Kidney (tissue), 14 donors: ENCODE measurements around the gene IGSF22. TPM values are rescaled to one million over a fixed set of nuclear protein-coding genes. Genes with fewer than 3 reads are reported as not detected.

Source experiments
- DNase-seq, 5 donors: peaks; one replicate each; pipeline ENCODE4 v3.0.0-alpha.2; 2013 to 2020
- FAIRE-seq: peaks from 2 replicates; lab custom pipeline; 2012; peaks lifted over from hg19 to GRCh38; lab: Jason Lieb, UNC
- H3K27ac ChIP-seq, 2 donors: one replicate each; pipeline ENCODE4 v1.7.0; 2013; ENCODE audit warnings: low read depth in 2 of 2, low read length in 2 of 2, inconsistent platforms in 1 of 2
- H3K27me3 ChIP-seq: one replicate; pipeline ENCODE4 v1.7.1; 2013; ENCODE audit warnings: low read length, inconsistent platforms; ENCODE audit not compliant: control insufficient read depth, insufficient read depth
- H3K36me3 ChIP-seq, 3 donors: one replicate each; pipeline versions ENCODE4 v1.7.0 to v1.7.1; 2013; ENCODE audit warnings: low read length in 3 of 3, control low read depth in 1 of 3, inconsistent platforms in 1 of 3; ENCODE audit not compliant: insufficient read depth in 3 of 3, control insufficient read depth in 2 of 3
- H3K4me1 ChIP-seq, 3 donors: one replicate each; pipeline versions ENCODE4 v1.7.0 to v1.7.1; 2013; ENCODE audit warnings: low read length in 3 of 3, inconsistent platforms in 1 of 3, low read depth in 1 of 3; ENCODE audit not compliant: control insufficient read depth in 2 of 3, insufficient read depth in 2 of 3
- H3K4me3 ChIP-seq, 3 donors: one replicate each; pipeline versions ENCODE4 v1.7.0 to v1.8.1; 2013; ENCODE audit warnings: low read length in 3 of 3, control low read depth in 1 of 3, inconsistent platforms in 1 of 3
- H3K9ac ChIP-seq, 3 donors: one replicate each; pipeline versions ENCODE4 v1.7.0 to v1.7.1; 2013; ENCODE audit warnings: low read length in 3 of 3, control low read depth in 1 of 3, inconsistent platforms in 1 of 3
- H3K9me3 ChIP-seq, 3 donors: one replicate each; pipeline versions ENCODE4 v1.7.0 to v1.7.1; 2013; ENCODE audit warnings: low read length in 3 of 3, control low read depth in 1 of 3, inconsistent platforms in 1 of 3; ENCODE audit not compliant: control insufficient read depth in 2 of 3, insufficient read depth in 1 of 3
- intact Hi-C: fragments of 100-400 bp; cut with DNase I; formaldehyde crosslinking; loops from one replicate; pipeline ENCODE4 v1.11.1; 2022
- polyA plus RNA-seq: library from polyadenylated mRNA; stranded (reverse); fragments of 350-450 nt; fragmentation: Illumina TruSeq; extraction: RNeasy Lipid Tissue Mini Kit (QIAGEN cat#74804); gene quantifications from one replicate; pipeline ENCODE4 v1.2.3, GENCODE V29; 2014; ENCODE audit warnings: low read depth, low replicate concordance; ENCODE audit not compliant: insufficient read depth
- total RNA-seq: library from RNA; stranded (reverse); fragmentation: NEBNext Ultra II Directional; extraction: Animal tissue kit (Norgen Biotek cat#: 25700); gene quantifications from one replicate; pipeline ENCODE4 v1.2.1, GENCODE V29; 2021
- TF ChIP-seq, protein P1 (sequence below): IDR thresholded peaks from 3 replicates; pipeline ENCODE4 v1.5.1; 2012; ENCODE audit warnings: mild to moderate bottlenecking, moderate library complexity, borderline replicate concordance; ENCODE audit not compliant: insufficient read depth; ENCODE audit errors: extremely low read depth
- donor health status: control.
- donor health status: control.
- donor health status: control.
- donor health status: control.
- donor health status: control.
- donor health status: DM: yes; HTN: yes; CAD: no.
- donor health status: Normal renal cell carcinoma (clear cell type).

The IGSF22 gene
- total and polyA plus RNA-seq, 2 donors from 2014 or later = 2.5 to 2.8 TPM

DNA sequence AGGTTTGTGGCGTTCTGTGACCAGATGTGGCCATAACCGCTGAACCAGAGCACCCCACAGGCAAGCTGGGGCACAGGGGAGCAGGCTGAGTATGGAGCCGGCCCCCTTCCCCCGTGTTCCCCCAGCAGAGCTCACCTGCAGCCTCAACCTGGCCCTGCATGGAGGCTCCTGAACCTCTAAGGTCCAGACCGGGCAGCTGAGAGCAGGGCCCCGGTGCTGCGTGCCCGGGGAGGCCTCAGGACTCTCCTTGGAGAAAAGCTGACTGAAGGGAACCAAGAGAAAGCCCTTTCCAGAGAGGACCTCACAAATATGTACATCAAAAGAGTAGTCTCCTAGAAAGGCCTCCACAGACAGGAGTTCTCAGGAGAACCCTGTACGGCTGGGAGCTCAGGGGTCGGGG is 17.4 kb upstream of the IGSF22 start:
- FAIRE-seq (no peak), DNase-seq (no peak)
- intact Hi-C loops = no loop called here
- H3K9me3 ChIP-seq = no peaks in the 10 kb centered on the region
- no peaks in the 10 kb centered on the region for H3K4me1 ChIP-seq
- no peaks in the 10 kb centered on the region for H3K36me3 ChIP-seq
- no peak overlapping the region for H3K9ac ChIP-seq
- no peak overlapping the region for H3K4me3 ChIP-seq
- H3K27ac ChIP-seq = no peak overlapping the region
- TF ChIP-seq, protein P1, sequence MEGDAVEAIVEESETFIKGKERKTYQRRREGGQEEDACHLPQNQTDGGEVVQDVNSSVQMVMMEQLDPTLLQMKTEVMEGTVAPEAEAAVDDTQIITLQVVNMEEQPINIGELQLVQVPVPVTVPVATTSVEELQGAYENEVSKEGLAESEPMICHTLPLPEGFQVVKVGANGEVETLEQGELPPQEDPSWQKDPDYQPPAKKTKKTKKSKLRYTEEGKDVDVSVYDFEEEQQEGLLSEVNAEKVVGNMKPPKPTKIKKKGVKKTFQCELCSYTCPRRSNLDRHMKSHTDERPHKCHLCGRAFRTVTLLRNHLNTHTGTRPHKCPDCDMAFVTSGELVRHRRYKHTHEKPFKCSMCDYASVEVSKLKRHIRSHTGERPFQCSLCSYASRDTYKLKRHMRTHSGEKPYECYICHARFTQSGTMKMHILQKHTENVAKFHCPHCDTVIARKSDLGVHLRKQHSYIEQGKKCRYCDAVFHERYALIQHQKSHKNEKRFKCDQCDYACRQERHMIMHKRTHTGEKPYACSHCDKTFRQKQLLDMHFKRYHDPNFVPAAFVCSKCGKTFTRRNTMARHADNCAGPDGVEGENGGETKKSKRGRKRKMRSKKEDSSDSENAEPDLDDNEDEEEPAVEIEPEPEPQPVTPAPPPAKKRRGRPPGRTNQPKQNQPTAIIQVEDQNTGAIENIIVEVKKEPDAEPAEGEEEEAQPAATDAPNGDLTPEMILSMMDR = no peak
- H3K27me3 ChIP-seq = no peaks in the 10 kb centered on the region

DNA sequence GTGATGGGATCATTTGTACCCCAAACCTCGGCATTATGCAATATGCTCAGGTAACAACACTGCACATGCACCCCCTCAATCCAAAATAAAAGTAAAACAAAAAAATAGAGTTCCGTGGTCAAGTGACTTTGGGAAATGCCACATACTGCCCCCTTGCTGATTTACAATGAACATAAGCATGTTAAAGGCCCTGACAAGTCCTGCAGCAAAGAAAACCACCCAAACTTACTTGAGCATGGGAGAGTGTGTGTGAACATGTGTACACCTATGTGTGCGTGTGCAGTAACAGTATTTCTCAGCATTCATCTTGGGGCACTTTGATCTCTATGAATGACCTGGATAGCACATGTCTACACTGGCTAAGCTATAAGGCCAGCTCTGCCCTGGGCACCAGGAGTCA is 15.8 kb upstream of the IGSF22 start:
- no peak for FAIRE-seq

DNA sequence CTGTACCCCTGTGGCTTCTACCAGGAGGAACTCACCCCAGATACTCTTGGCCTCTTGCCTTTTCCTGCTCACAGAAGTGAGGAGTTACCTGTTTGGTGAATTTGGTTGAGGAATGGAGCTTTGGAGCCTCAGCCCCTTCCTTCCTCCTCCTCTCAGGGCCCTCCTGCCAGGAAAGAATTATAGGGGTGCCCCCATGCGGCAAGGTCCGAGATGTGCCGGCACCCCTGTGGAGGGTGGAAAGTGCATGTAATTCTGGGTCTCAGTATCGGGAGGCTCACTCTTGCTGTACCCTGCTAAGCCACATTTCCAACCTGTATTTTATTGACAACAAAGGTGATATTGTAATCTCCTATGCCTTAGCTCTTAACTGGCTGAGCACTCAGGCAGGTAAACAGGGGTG is 13.7 kb upstream of the IGSF22 start:
- FAIRE-seq = no peak
- no peak overlapping the region for H3K4me3 ChIP-seq
- no peak for DNase-seq
- H3K36me3 ChIP-seq = no peaks in the 10 kb centered on the region
- no peaks in the 10 kb centered on the region for H3K4me1 ChIP-seq
- TF ChIP-seq, protein P1 = no peak
- H3K9me3 ChIP-seq = no peaks in the 10 kb centered on the region
- H3K27me3 ChIP-seq = no peaks in the 10 kb centered on the region
- H3K9ac ChIP-seq = no peak overlapping the region
- intact Hi-C loops = no loop called here
- no peak overlapping the region for H3K27ac ChIP-seq

More for the DNA sequence above, 15.8 kb upstream of the IGSF22 start:
- H3K9ac ChIP-seq = no peak overlapping the region
- TF ChIP-seq, protein P1 = no peak
- no peaks in the 10 kb centered on the region for H3K36me3 ChIP-seq
- H3K4me3 ChIP-seq = no peak overlapping the region
- intact Hi-C loops = no loop called here
- no peak overlapping the region for H3K27ac ChIP-seq
- H3K4me1 ChIP-seq = no peaks in the 10 kb centered on the region
- H3K27me3 ChIP-seq = no peaks in the 10 kb centered on the region
- DNase-seq = no peak
- no peaks in the 10 kb centered on the region for H3K9me3 ChIP-seq

DNA sequence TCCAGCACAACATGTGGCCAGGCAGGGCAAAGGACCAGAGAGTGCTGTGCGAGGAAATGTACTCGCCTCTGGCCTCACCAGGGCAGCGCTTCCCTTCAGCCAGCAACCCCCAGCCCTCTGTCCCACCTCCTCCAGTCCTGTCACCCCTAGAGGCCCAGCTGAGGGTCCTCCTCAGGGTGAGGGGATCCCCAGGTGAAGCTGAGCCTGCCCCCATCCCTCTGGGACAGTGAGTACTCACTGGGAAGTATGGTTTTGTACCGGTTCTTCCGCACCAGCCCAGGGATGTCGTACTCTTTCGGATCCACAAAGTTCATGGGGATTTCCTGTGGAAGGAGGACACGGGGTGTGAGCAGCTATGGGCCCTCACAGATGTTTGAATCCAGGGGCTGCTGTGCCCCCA is 11.7 kb upstream of the IGSF22 start:
- Histone ChIP-seq H3K27ac (no peak overlapping the region), H3K9me3 (no peaks in the 10 kb centered on the region), H3K4me1 (no peaks in the 10 kb centered on the region), H3K9ac (no peak overlapping the region), H3K27me3 (no peaks in the 10 kb centered on the region), H3K36me3 (no peaks in the 10 kb centered on the region), H3K4me3 (no peak overlapping the region)
- TF ChIP-seq, protein P1 = no peak
- FAIRE-seq (no peak), DNase-seq (no peak)
- intact Hi-C loops = no loop called here
